Mucosa of descending colon (tissue), 3 donors: ENCODE results near the gene SHC1. TPM values are rescaled to one million over a fixed set of nuclear protein-coding genes. Genes with fewer than 3 reads are reported as not detected.

Experiments used
- ATAC-seq: fragments of 200-7000 bp; cut with Tn5 transposase; one replicate; pipeline ENCODE4 v1.9.1; 2020; ENCODE audit warnings: mild to moderate bottlenecking, moderate library complexity
- DNase-seq, 3 donors: peaks; one replicate each; pipeline ENCODE4 v3.0.0-alpha.2; 2020
- H3K36me3 ChIP-seq: fragments of 200-600 bp; one replicate; pipeline ENCODE4 v1.8.0; 2021; ENCODE audit warnings: low read depth, mild to moderate bottlenecking
- H3K4me1 ChIP-seq: fragments of 200-600 bp; one replicate; pipeline ENCODE4 v1.8.0; 2021; ENCODE audit warnings: low read depth, mild to moderate bottlenecking
- H3K4me3 ChIP-seq: fragments of 200-600 bp; one replicate; pipeline ENCODE4 v1.8.0; 2021; ENCODE audit warnings: mild to moderate bottlenecking
- H3K9me3 ChIP-seq: fragments of 200-600 bp; one replicate; pipeline ENCODE4 v1.8.0; 2021; ENCODE audit warnings: mild to moderate bottlenecking
- CTCF ChIP-seq: fragments of 200-600 bp; IDR thresholded peaks from one replicate; pipeline ENCODE4 v1.8.0; 2022; ENCODE audit warnings: antibody characterized with exemption, mild to moderate bottlenecking
- intact Hi-C, 2 donors: fragments of 100-400 bp; cut with DNase I in 1 of 2; cut with micrococcal nuclease in 1 of 2; formaldehyde crosslinking; loops; one replicate each; pipeline versions ENCODE4 v1.11.0 to v1.11.1; 2022; cut with DNase I, micrococcal nuclease
- total RNA-seq, 3 donors: library from RNA; stranded (reverse); fragmentation: NEBNext Ultra II Directional in 2 of 3; extraction: Animal tissue kit (Norgen Biotek cat#: 25700) in 2 of 3; gene quantifications; one replicate each; pipeline versions ENCODE4 v1.2.1 to v1.2.4, GENCODE V29; 2021 to 2023
- donor health status: DM: no; HTN: no; CAD: no; lungs with moderate emphysema.
- donor health status: DM: no; HTN: no; CAD: no.
- donor health status: DM: no; HTN: yes; CAD: no.

The SHC1 gene
- total RNA-seq, 3 donors from 2014 or later: 92.7 to 130 (median 122) TPM

DNA sequence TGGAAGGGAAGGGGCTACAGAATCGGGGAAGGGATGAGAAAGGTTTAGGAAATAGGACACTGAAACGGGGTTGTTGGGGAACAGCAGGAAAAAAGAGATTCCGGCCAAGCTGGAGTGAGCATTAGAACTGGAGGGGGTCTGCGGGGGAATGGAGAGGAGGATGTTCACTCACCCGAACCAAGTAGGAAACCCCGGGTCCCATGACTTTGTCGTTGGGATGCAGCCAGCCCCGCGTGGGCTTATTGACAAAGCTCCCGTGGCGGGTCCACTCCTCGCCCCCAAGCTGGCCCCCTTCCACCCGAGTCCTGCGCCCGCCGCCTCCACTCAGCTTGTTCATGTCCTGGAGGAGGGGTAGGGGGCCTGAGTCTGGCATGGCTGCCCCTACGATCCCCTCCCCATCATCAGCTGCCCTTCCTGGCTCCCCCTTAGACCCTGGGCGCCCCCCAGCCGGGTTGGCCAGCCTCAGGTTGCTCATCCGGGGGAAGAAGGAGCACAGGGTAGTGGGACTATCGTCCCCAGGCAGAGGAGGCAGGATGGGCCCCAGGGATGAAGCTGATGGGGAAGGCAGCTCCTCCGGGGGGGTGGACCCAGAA is 591 bp downstream of the SHC1 start:
- H3K4me1 ChIP-seq: peaks cover 35% of the 10 kb centered on the region
- no peak for ATAC-seq
- peak in 2 of 3 donors; percentile 45 to 63 for DNase-seq

GRCh38 chr1:154969246-154969645 is 1.3 kb downstream of the SHC1 start:
- H3K9me3 ChIP-seq: no peaks in the 10 kb centered on the region
- intact Hi-C loops: loop anchor here in 1 of 2 donors (10.0 kb wide), 1 partner anchor 46 kb away; no protein-coding TSS in a partner anchor
- DNase-seq: peak in 1 of 3 donors; percentile 16
- no peak for ATAC-seq
- peaks cover 33% of the 10 kb centered on the region for H3K4me1 ChIP-seq
- H3K36me3 ChIP-seq: no peaks in the 10 kb centered on the region
- no peak overlapping the region for H3K4me3 ChIP-seq
- no peak for TF ChIP-seq CTCF

More for the DNA sequence above, 591 bp downstream of the SHC1 start:
- H3K9me3 ChIP-seq: no peaks in the 10 kb centered on the region
- intact Hi-C loops: loop anchor here in 1 of 2 donors (10.0 kb wide), 1 partner anchor 45 kb away; no protein-coding TSS in a partner anchor
- no peak overlapping the region for H3K4me3 ChIP-seq
- no peak for TF ChIP-seq CTCF
- H3K36me3 ChIP-seq: no peaks in the 10 kb centered on the region

GRCh38 chr1:154968731-154969130 is 1.8 kb downstream of the SHC1 start:
- TF ChIP-seq CTCF: no peak
- Histone ChIP-seq H3K4me3 (no peak overlapping the region), H3K36me3 (no peaks in the 10 kb centered on the region), H3K9me3 (no peaks in the 10 kb centered on the region), H3K4me1 (peaks cover 33% of the 10 kb centered on the region)
- DNase-seq (peak in 1 of 3 donors; percentile 17), ATAC-seq (no peak)
- intact Hi-C loops: loop anchor here in 1 of 2 donors (10.0 kb wide), 1 partner anchor 46 kb away; no protein-coding TSS in a partner anchor

DNA sequence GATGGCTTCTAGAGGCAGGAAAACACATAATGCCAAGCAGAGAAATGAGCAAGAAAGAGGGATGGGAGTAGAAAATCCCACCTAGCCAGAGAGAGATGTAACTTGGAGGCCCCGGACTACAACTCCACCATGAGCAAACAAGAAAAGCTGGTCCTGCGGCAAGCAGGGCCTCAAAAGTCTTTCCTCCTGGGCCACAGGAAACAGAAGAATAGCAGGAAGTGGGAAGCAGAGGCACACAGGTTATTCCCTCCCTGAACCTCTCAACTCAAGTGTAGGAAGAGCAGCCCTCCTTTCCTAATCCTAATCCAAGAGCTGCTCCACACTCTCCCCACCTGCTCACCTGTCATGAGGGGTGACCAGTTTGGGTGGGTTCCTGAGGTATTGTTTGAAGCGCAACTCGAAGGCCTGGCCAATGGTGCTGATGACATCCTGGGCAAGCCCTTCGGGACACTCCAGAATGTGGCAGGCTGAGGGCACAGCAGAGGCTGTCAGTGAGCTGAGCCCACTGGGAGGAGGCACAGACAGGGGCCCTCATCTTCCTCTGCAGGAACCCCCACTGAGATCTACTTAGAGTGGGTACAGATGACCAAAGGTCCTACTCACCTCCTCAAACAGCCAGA is 3.1 kb downstream of the SHC1 start:
- Histone ChIP-seq H3K4me3 (no peak overlapping the region), H3K4me1 (peaks cover 31% of the 10 kb centered on the region), H3K9me3 (no peaks in the 10 kb centered on the region), H3K36me3 (no peaks in the 10 kb centered on the region)
- no peak for ATAC-seq
- peak in 1 of 3 donors; percentile 16 for DNase-seq
- intact Hi-C loops: loop anchor here in 1 of 2 donors (10.0 kb wide), 1 partner anchor 47 kb away; no protein-coding TSS in a partner anchor
- no peak for TF ChIP-seq CTCF

DNA sequence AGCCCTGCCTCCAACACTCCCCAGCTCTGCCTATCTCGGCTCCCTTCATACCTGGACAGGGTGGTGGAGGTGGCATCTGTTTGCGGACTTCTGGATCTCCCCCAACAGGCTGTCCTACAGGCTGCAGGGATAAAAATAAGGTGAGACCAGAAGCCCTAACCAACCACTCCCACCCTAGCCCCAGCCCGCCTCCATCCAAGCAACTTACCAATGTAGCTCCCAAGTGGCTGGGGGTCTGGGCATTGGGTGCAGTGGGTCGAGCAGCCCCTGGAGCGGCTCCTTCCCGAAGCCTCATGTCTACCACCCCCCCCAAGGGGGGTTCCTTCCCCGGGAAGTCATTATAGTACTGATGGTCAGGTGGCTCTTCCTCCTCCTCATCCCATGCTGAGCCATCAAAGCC is 4.4 kb downstream of the SHC1 start:
- Histone ChIP-seq H3K36me3 (no peaks in the 10 kb centered on the region), H3K9me3 (no peaks in the 10 kb centered on the region), H3K4me1 (peaks cover 22% of the 10 kb centered on the region), H3K4me3 (no peak overlapping the region)
- intact Hi-C loops: loop anchor here in 1 of 2 donors (10.0 kb wide), 1 partner anchor 49 kb away; no protein-coding TSS in a partner anchor
- TF ChIP-seq CTCF: no peak
- ATAC-seq (no peak), DNase-seq (peak in 2 of 3 donors; percentile 21 to 45)
